ENCODE data around the gene JMJD4. TPM values are rescaled to one million over a fixed set of nuclear protein-coding genes. Genes with fewer than 3 reads are reported as not detected.
"Not testable (repeated sequence)": the region's sequence is repeated elsewhere in the genome, so short reads cannot be mapped to it uniquely, and the experiment has no call there.

The JMJD4 gene
- total and polyA plus RNA-seq, 2 experiments from 2014 or later, result 30.1 to 42.3 TPM

- no peaks in the 10 kb centered on the region for H3K27me3 ChIP-seq
- TF ChIP-seq CTCF (IDR thresholded peaks at IDR 0.05; ENCODE audit: low read depth, low read length), result no peak
Observed at GRCh38 chr1:227725046-227725445, 10.1 kb downstream of the JMJD4 start.

GRCh38 chr1:227723474-227723873 is 11.6 kb downstream of the JMJD4 start:
- Histone ChIP-seq H3K27me3 (no peaks in the 10 kb centered on the region), H3K36me3 (no peaks in the 10 kb centered on the region), H3K27ac (no peak overlapping the region), H3K4me3 (no peak overlapping the region), H3K9me3 (ENCODE audit: low read depth) (no peaks in the 10 kb centered on the region), H3K4me1 (ENCODE audit: low read depth) (peaks cover 4% of the 10 kb centered on the region)
- DNase-seq (ENCODE audit: low read depth in 1 of 2, low spot score in 1 of 2), result no peak
- no peak for TF ChIP-seq CTCF (IDR thresholded peaks at IDR 0.05; ENCODE audit: low read depth, low read length)

More at GRCh38 chr1:227725046-227725445, 10.1 kb downstream of the JMJD4 start:
- no peaks in the 10 kb centered on the region for H3K36me3 ChIP-seq
- no peak overlapping the region for H3K4me3 ChIP-seq
- no peak for DNase-seq (ENCODE audit: low read depth in 1 of 2, low spot score in 1 of 2)
- no peaks in the 10 kb centered on the region for H3K9me3 ChIP-seq (ENCODE audit: low read depth)
- H3K4me1 ChIP-seq (ENCODE audit: low read depth), result peaks cover 17% of the 10 kb centered on the region
- H3K27ac ChIP-seq, result no peak overlapping the region

- no peak for TF ChIP-seq CTCF (IDR thresholded peaks at IDR 0.05; ENCODE audit: low read depth, low read length)
- Histone ChIP-seq H3K4me3 (no peak overlapping the region), H3K4me1 (ENCODE audit: low read depth) (no peaks in the 10 kb centered on the region), H3K27me3 (no peaks in the 10 kb centered on the region), H3K36me3 (no peaks in the 10 kb centered on the region), H3K9me3 (ENCODE audit: low read depth) (no peaks in the 10 kb centered on the region), H3K27ac (no peak overlapping the region)
- DNase-seq (ENCODE audit: low read depth in 1 of 2, low spot score in 1 of 2), result no peak
Observed at GRCh38 chr1:227718932-227719331, 16.2 kb downstream of the JMJD4 start.

GRCh38 chr1:227712648-227713047 is 22.5 kb downstream of the JMJD4 start:
- DNase-seq (ENCODE audit: low read depth in 1 of 2, low spot score in 1 of 2), result no peak
- H3K27ac ChIP-seq, result no peak overlapping the region
- H3K4me3 ChIP-seq, result no peak overlapping the region
- H3K36me3 ChIP-seq, result no peaks in the 10 kb centered on the region
- H3K27me3 ChIP-seq, result no peaks in the 10 kb centered on the region
- H3K9me3 ChIP-seq (ENCODE audit: low read depth), result no peaks in the 10 kb centered on the region
- TF ChIP-seq CTCF (IDR thresholded peaks at IDR 0.05; ENCODE audit: low read depth, low read length), result no peak
- no peaks in the 10 kb centered on the region for H3K4me1 ChIP-seq (ENCODE audit: low read depth)

GRCh38 chr1:227710474-227710873 is 24.6 kb downstream of the JMJD4 start:
- not testable (repeated sequence) for H3K9me3 ChIP-seq (ENCODE audit: low read depth); H3K4me1 ChIP-seq (ENCODE audit: low read depth); DNase-seq (ENCODE audit: low read depth in 1 of 2, low spot score in 1 of 2); H3K27ac ChIP-seq; H3K4me3 ChIP-seq; H3K36me3 ChIP-seq; H3K27me3 ChIP-seq

GRCh38 chr1:227709451-227709850 is 25.7 kb downstream of the JMJD4 start:
- no peaks in the 10 kb centered on the region for H3K27me3 ChIP-seq
- no peaks in the 10 kb centered on the region for H3K4me1 ChIP-seq (ENCODE audit: low read depth)
- H3K36me3 ChIP-seq, result no peaks in the 10 kb centered on the region
- DNase-seq (ENCODE audit: low read depth in 1 of 2, low spot score in 1 of 2), result no peak
- H3K4me3 ChIP-seq, result no peak overlapping the region
- no peak overlapping the region for H3K27ac ChIP-seq
- no peaks in the 10 kb centered on the region for H3K9me3 ChIP-seq (ENCODE audit: low read depth)
- no peak for TF ChIP-seq CTCF (IDR thresholded peaks at IDR 0.05; ENCODE audit: low read depth, low read length)
